Measurements from ENCODE around the gene GUCA2B. TPM values are rescaled to one million over a fixed set of nuclear protein-coding genes. Genes with fewer than 3 reads are reported as not detected.

Gene GUCA2B
- total RNA-seq, 1 donor from 2014 or later, result not detected

DNA sequence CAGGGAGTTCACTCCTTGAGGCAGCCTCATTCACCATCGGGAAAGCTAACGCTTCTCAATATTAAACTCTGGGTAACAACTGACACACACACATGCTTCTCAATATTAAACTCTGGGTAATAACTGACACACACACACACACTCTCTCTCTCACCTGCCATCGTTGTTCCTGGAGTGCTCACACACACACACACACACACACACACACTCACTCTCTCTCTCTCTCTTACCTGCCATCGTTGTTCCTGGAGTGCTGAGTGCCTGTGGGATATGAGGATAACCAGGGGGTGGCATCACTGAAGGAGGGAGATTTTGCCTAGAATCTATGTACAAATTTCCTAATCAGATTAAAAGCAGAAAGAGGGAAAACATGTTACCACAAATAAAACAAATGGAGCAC, 28.5 kb downstream of the GUCA2B start:
- TF ChIP-seq, protein P1, sequence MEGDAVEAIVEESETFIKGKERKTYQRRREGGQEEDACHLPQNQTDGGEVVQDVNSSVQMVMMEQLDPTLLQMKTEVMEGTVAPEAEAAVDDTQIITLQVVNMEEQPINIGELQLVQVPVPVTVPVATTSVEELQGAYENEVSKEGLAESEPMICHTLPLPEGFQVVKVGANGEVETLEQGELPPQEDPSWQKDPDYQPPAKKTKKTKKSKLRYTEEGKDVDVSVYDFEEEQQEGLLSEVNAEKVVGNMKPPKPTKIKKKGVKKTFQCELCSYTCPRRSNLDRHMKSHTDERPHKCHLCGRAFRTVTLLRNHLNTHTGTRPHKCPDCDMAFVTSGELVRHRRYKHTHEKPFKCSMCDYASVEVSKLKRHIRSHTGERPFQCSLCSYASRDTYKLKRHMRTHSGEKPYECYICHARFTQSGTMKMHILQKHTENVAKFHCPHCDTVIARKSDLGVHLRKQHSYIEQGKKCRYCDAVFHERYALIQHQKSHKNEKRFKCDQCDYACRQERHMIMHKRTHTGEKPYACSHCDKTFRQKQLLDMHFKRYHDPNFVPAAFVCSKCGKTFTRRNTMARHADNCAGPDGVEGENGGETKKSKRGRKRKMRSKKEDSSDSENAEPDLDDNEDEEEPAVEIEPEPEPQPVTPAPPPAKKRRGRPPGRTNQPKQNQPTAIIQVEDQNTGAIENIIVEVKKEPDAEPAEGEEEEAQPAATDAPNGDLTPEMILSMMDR (conservative IDR thresholded peaks at IDR 0.05), result no peak
- H3K36me3 Mint-ChIP-seq (ENCODE audit: low read depth), result peaks cover 14% of the 10 kb centered on the region
- H3K4me1 Mint-ChIP-seq, result peaks cover 8% of the 10 kb centered on the region
- H3K27ac Mint-ChIP-seq (ENCODE audit: unreplicated experiment), result no peak overlapping the region
- H3K4me3 Mint-ChIP-seq, result no peak overlapping the region
- DNase-seq (ENCODE audit: low read depth, low spot score), result no peak
- H3K9me3 Mint-ChIP-seq, result no peaks in the 10 kb centered on the region
- H3K27me3 Mint-ChIP-seq (ENCODE audit: low read depth), result no peaks in the 10 kb centered on the region

DNA sequence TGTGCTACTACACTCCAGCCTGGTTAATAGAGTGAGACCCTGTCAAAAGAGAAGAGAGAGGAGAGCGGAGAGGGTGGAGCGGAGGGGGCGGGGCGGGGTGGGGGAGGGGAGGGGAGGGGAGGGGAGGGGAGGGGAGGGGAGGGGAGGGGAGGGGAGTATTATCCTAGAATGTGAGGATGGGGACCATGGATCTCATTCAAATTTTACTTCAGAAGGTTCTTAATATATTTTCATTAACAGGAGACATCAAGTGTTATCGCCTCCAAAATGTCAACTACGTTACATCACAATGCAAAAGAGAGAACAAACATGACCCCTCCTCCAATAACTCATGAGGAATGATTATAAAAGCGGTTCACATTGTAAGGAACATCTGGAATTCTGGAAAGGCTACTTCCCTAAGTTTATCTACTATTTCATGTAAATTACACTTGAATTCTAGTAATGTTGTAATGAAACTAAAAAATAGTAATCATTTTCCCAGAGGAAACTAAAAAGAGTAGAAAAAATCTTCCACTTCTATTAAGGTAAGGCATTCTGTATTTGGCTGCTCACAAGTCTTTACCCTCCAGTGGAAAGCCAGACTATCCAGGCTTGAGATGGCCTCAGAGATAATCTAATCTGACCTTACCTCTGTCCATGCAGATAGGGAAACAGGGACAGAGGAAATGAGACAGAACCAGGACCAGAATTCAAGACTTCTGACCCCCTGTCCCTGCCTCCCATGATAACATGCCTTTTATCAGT, 30.2 kb downstream of the GUCA2B start:
- no peaks in the 10 kb centered on the region for H3K9me3 Mint-ChIP-seq
- H3K27me3 Mint-ChIP-seq (ENCODE audit: low read depth), result no peaks in the 10 kb centered on the region
- TF ChIP-seq, protein P1 (conservative IDR thresholded peaks at IDR 0.05), result no peak
- H3K4me1 Mint-ChIP-seq, result peaks cover 4% of the 10 kb centered on the region
- H3K27ac Mint-ChIP-seq (ENCODE audit: unreplicated experiment), result no peak overlapping the region
- H3K4me3 Mint-ChIP-seq, result no peak overlapping the region
- DNase-seq (ENCODE audit: low read depth, low spot score), result no peak
- peaks cover 20% of the 10 kb centered on the region for H3K36me3 Mint-ChIP-seq (ENCODE audit: low read depth)

DNA sequence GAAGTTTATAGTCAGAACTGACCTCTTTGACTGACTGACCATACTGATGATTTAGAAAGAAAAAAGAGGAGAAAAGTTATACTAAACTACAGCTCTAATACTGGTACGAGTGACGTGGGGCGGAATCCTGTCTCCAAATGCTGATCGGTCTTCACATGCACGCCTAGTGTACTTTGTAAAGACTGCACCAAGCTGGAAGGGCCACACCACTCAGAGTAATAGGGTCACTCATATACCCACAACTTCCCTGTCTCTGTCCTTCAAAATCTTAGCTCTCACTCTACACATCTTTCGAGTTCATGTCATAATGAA, 30.7 kb downstream of the GUCA2B start:
- H3K36me3 Mint-ChIP-seq (ENCODE audit: low read depth), result peaks cover 20% of the 10 kb centered on the region
- TF ChIP-seq, protein P1 (conservative IDR thresholded peaks at IDR 0.05), result no peak
- H3K27me3 Mint-ChIP-seq (ENCODE audit: low read depth), result no peaks in the 10 kb centered on the region
- peaks cover 4% of the 10 kb centered on the region for H3K4me1 Mint-ChIP-seq
- H3K9me3 Mint-ChIP-seq, result no peaks in the 10 kb centered on the region
- no peak for DNase-seq (ENCODE audit: low read depth, low spot score)
- no peak overlapping the region for H3K4me3 Mint-ChIP-seq
- no peak overlapping the region for H3K27ac Mint-ChIP-seq (ENCODE audit: unreplicated experiment)

DNA sequence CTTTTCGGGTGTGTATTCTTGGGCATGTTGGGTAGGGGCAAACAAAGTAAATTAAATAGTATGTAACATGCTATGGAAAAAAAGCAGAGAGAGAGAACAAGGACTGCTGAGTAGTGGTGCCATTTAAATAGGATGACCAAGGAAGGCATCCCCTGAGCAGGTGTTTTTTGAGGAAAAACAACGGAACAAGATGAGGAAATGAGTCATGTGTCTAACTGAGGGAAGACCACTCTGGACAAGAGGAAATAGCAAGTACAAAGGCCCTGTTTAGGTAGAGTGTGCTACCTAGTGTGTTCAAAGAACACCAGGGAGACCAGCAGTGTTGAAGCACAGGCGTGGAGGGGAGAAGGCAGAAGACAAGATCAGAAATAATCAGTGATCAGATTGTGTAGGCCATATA, 31.4 kb downstream of the GUCA2B start:
- Mint-ChIP-seq H3K4me1 (peaks cover 4% of the 10 kb centered on the region), H3K9me3 (no peaks in the 10 kb centered on the region), H3K27me3 (ENCODE audit: low read depth) (no peaks in the 10 kb centered on the region), H3K4me3 (no peak overlapping the region), H3K36me3 (ENCODE audit: low read depth) (peaks cover 20% of the 10 kb centered on the region), H3K27ac (ENCODE audit: unreplicated experiment) (peak overlapping the region; percentile 32)
- TF ChIP-seq, protein P1 (conservative IDR thresholded peaks at IDR 0.05), result no peak
- no peak for DNase-seq (ENCODE audit: low read depth, low spot score)

DNA sequence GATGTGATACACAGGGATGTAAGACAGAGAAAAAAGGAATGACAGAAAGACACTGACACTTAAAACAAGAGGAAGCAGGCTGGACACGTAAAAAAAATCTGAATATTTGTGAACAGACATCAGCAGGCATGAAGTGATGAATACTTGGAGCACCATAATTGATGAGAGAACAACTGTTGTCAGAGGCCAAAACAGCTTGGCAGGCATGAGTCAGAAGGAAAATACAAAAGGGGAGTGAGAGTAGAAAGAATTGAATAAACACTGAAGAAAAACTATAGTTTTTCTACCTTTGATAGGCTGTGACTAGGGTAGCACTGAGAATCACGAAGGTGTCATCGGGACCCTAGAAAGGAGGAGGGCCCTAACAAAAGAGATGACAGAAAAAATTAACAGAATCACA, 32.9 kb downstream of the GUCA2B start:
- H3K36me3 Mint-ChIP-seq (ENCODE audit: low read depth), result peaks cover 26% of the 10 kb centered on the region
- H3K4me1 Mint-ChIP-seq, result peaks cover 4% of the 10 kb centered on the region
- H3K4me3 Mint-ChIP-seq, result no peak overlapping the region
- DNase-seq (ENCODE audit: low read depth, low spot score), result no peak
- TF ChIP-seq, protein P1 (conservative IDR thresholded peaks at IDR 0.05), result no peak
- no peaks in the 10 kb centered on the region for H3K27me3 Mint-ChIP-seq (ENCODE audit: low read depth)
- no peaks in the 10 kb centered on the region for H3K9me3 Mint-ChIP-seq
- H3K27ac Mint-ChIP-seq (ENCODE audit: unreplicated experiment), result peak overlapping the region; percentile 48
